GM12865 (cell line): ENCODE data around the gene GRB10.

Source experiments
- DNase-seq: peaks from one replicate; pipeline ENCODE4 v3.0.0; 2010; ENCODE audit warnings: low read depth
- H3K4me3 ChIP-seq: 2 replicates; pipeline ENCODE4 v1.5.1; 2011; ENCODE audit warnings: mild to moderate bottlenecking, low read depth, low read length, control low read depth
- CTCF ChIP-seq: IDR thresholded peaks from 2 replicates; pipeline ENCODE4 v1.5.1; 2011; ENCODE audit warnings: low read length, control low read depth, low read depth, inconsistent platforms; ENCODE audit not compliant: insufficient read depth; ENCODE audit errors: missing control alignments

The GRB10 gene

GRCh38 chr7:50748472-50748871, 34.2 kb downstream of the GRB10 start:
- DNase-seq: no peak
- TF ChIP-seq CTCF: no peak

GRCh38 chr7:50745835-50746234, 36.9 kb downstream of the GRB10 start:
- DNase-seq: no peak
- H3K4me3 ChIP-seq: no peak overlapping the region
- no peak for TF ChIP-seq CTCF

More at GRCh38 chr7:50748472-50748871, 34.2 kb downstream of the GRB10 start:
- H3K4me3 ChIP-seq: no peak overlapping the region

- H3K4me3 ChIP-seq: no peak overlapping the region
- no peak for DNase-seq
- no peak for TF ChIP-seq CTCF
Observed at GRCh38 chr7:50745336-50745735, 37.4 kb downstream of the GRB10 start.

GRCh38 chr7:50743893-50744292, 38.8 kb downstream of the GRB10 start:
- TF ChIP-seq CTCF: no peak
- no peak for DNase-seq
- H3K4me3 ChIP-seq: no peak overlapping the region

GRCh38 chr7:50743016-50743415, 39.7 kb downstream of the GRB10 start:
- TF ChIP-seq CTCF: no peak
- no peak for DNase-seq
- H3K4me3 ChIP-seq: no peak overlapping the region

GRCh38 chr7:50742401-50742800, 40.3 kb downstream of the GRB10 start:
- DNase-seq: no peak
- H3K4me3 ChIP-seq: no peak overlapping the region
- no peak for TF ChIP-seq CTCF

GRCh38 chr7:50739744-50740435, 42.8 kb downstream of the GRB10 start:
- H3K4me3 ChIP-seq: no peak overlapping the region
- TF ChIP-seq CTCF: no peak
- DNase-seq: peak; percentile 16
